Peyer's patch (tissue), 4 donors: Measurements from ENCODE around the gene HTRA2. TPM values are rescaled to one million over a fixed set of nuclear protein-coding genes. Genes with fewer than 3 reads are reported as not detected.

ENCODE experiments used
- DNase-seq, 3 donors: peaks; one replicate each; pipeline ENCODE4 v3.0.0-alpha.2; 2017 to 2019
- H3K27ac ChIP-seq, 4 donors: fragments of 200-600 bp; sonication (generic); one replicate each; pipeline ENCODE4 v1.5.1; 2016 to 2019
- H3K27me3 ChIP-seq, 2 donors: fragments of 200-600 bp; sonication (generic); one replicate each; pipeline ENCODE4 v1.5.1; 2019
- H3K36me3 ChIP-seq, 3 donors: fragments of 200-600 bp; sonication (generic); one replicate each; pipeline ENCODE4 v1.5.1; 2016 to 2019
- H3K4me1 ChIP-seq, 4 donors: fragments of 200-600 bp; sonication (generic); one replicate each; pipeline ENCODE4 v1.5.1; 2016 to 2019
- H3K4me3 ChIP-seq, 4 donors: fragments of 200-600 bp; sonication (generic); 1 replicate in 3 of 4; 2 replicates in 1 of 4; pipeline ENCODE4 v1.5.1; 2016 to 2019; ENCODE audit warnings: mild to moderate bottlenecking in 1 of 4
- H3K9me3 ChIP-seq, 4 donors: fragments of 200-600 bp; sonication (generic); one replicate each; pipeline ENCODE4 v1.5.1; 2016 to 2019; ENCODE audit warnings: mild to moderate bottlenecking in 1 of 4
- CTCF ChIP-seq, 6 experiments: fragments of 450-650 bp in 4 of 6; fragments of 200-600 bp in 2 of 6; sonication (generic) in 1 of 6; IDR thresholded peaks; one replicate each; pipeline ENCODE4 v1.5.1; 2017 to 2019; ENCODE audit warnings: antibody characterized with exemption in 6 of 6, mild to moderate bottlenecking in 3 of 6, moderate library complexity in 1 of 6
- POLR2A ChIP-seq, 2 donors: fragments of 450-650 bp; IDR thresholded peaks; one replicate each; pipeline ENCODE4 v1.5.1; 2017; ENCODE audit warnings: antibody characterized with exemption in 2 of 2, mild to moderate bottlenecking in 2 of 2, moderate library complexity in 2 of 2
- total RNA-seq, 4 donors: library from RNA; depleted of rRNA; stranded (reverse); fragments of >200 nt; gene quantifications; one replicate each; pipeline ENCODE4 v1.1.0, GENCODE V29; 2016

Gene HTRA2
- total RNA-seq, 4 donors from 2014 or later = 20.6 to 25.5 (median 24.2) TPM

- Histone ChIP-seq H3K4me1 (peaks cover 4 to 35% (median 24%) of the 10 kb centered on the region in 4 donors), H3K9me3 (peaks cover 0 to 3% (median 0%) of the 10 kb centered on the region in 4 donors), H3K36me3 (no peaks in the 10 kb centered on the region), H3K4me3 (no peak overlapping the region), H3K27ac (no peak overlapping the region), H3K27me3 (peaks cover 0 to 56% of the 10 kb centered on the region in 2 donors)
- peak in 1 of 3 donors; percentile 44 for DNase-seq
- TF ChIP-seq CTCF (IDR thresholded peaks at IDR 0.05) (no peak), POLR2A (IDR thresholded peaks at IDR 0.05) (no peak)
Measured at GRCh38 chr2:74512744-74513604, 16.8 kb upstream of the HTRA2 start.

GRCh38 chr2:74513605-74514367, 15.9 kb upstream of the HTRA2 start:
- peak overlapping the region in 3 of 4 donors; percentile 17 to 50 (median 27) for H3K4me3 ChIP-seq
- H3K27me3 ChIP-seq = peaks cover 0 to 56% of the 10 kb centered on the region in 2 donors
- H3K27ac ChIP-seq = no peak overlapping the region
- peak in 1 of 3 donors; percentile 50 for DNase-seq
- peaks cover 4 to 29% (median 22%) of the 10 kb centered on the region in 4 donors for H3K4me1 ChIP-seq
- TF ChIP-seq CTCF (IDR thresholded peaks at IDR 0.05) (no peak), POLR2A (IDR thresholded peaks at IDR 0.05) (no peak)
- H3K9me3 ChIP-seq = peaks cover 0 to 3% (median 0%) of the 10 kb centered on the region in 4 donors
- no peaks in the 10 kb centered on the region for H3K36me3 ChIP-seq

- no peak for TF ChIP-seq CTCF (IDR thresholded peaks at IDR 0.05)
- DNase-seq = peak in 1 of 3 donors; percentile 55
- Histone ChIP-seq H3K27me3 (peaks cover 0 to 56% of the 10 kb centered on the region in 2 donors), H3K4me3 (peak within 1 kb of the TSS in 3 of 4 donors; percentile 17 to 50 (median 27)), H3K27ac (no peak within 1 kb of the TSS), H3K4me1 (peaks cover 4 to 29% (median 22%) of the 10 kb centered on the region in 4 donors), H3K36me3 (no peaks in the 10 kb centered on the region), H3K9me3 (peaks cover 0 to 3% (median 0%) of the 10 kb centered on the region in 4 donors)
Measured at GRCh38 chr2:74514368-74515270, 15.1 kb upstream of the HTRA2 start, which contains the start of gene TLX2. TLX2 (plus strand) TSS chr2:74514450; CDS start chr2:74514807, 357 bp downstream.

- Histone ChIP-seq H3K4me1 (peaks cover 4 to 29% (median 22%) of the 10 kb centered on the region in 4 donors), H3K27ac (no peak overlapping the region), H3K9me3 (peaks cover 0 to 3% (median 0%) of the 10 kb centered on the region in 4 donors), H3K27me3 (peaks cover 0 to 56% of the 10 kb centered on the region in 2 donors), H3K4me3 (peak overlapping the region; percentile 36 to 50 (median 44)), H3K36me3 (no peaks in the 10 kb centered on the region)
- no peak for TF ChIP-seq POLR2A (IDR thresholded peaks at IDR 0.05)
- no peak for TF ChIP-seq CTCF (IDR thresholded peaks at IDR 0.05)
- peak in 1 of 3 donors; percentile 62 for DNase-seq
Measured at GRCh38 chr2:74515271-74515980, 14.3 kb upstream of the HTRA2 start.
